Fibroblast of lung (primary cell): ENCODE measurements around the gene MXRA7. TPM values are rescaled to one million over a fixed set of nuclear protein-coding genes. Genes with fewer than 3 reads are reported as not detected.

Experiments used
- DNase-seq, 2 donors: peaks; one replicate each; pipeline versions ENCODE4 v3.0.0 to v3.0.0-alpha.2; 2010; ENCODE audit warnings: low read depth in 2 of 2
- H2AFZ ChIP-seq: 2 replicates; pipeline ENCODE4 v1.5.1; 2012; ENCODE audit warnings: low read length, control low read depth, inconsistent platforms
- H3K27ac ChIP-seq: 2 replicates; pipeline ENCODE4 v1.5.1; 2011; ENCODE audit warnings: low read length, control low read depth; ENCODE audit not compliant: insufficient read depth
- H3K27me3 ChIP-seq: 2 replicates; pipeline ENCODE4 v1.5.1; 2011; ENCODE audit warnings: mild to moderate bottlenecking, low read length; ENCODE audit not compliant: control insufficient read depth, insufficient read depth
- H3K36me3 ChIP-seq: 2 replicates; pipeline ENCODE4 v1.5.1; 2011; ENCODE audit warnings: low read length; ENCODE audit not compliant: control insufficient read depth, insufficient read depth
- H3K4me1 ChIP-seq: 2 replicates; pipeline ENCODE4 v1.5.1; 2011; ENCODE audit warnings: low read length; ENCODE audit not compliant: control insufficient read depth, insufficient read depth; ENCODE audit errors: extremely low read depth
- H3K4me2 ChIP-seq: 2 replicates; pipeline ENCODE4 v1.5.1; 2011; ENCODE audit warnings: low read length, control low read depth; ENCODE audit not compliant: insufficient read depth; ENCODE audit errors: extremely low read depth
- H3K4me3 ChIP-seq, 4 experiments: fragments of 200-600 bp in 1 of 4; sonication (generic) in 1 of 4; replicated peaks in 1 of 4; 2 replicates each; pipeline ENCODE4 v1.5.1; 2011 to 2016; ENCODE audit warnings: low read length in 4 of 4, low read depth in 3 of 4, mild to moderate bottlenecking in 3 of 4, control low read depth in 2 of 4, inconsistent platforms in 1 of 4, mixed read lengths in 1 of 4; ENCODE audit not compliant: insufficient read depth in 1 of 4; ENCODE audit errors: control extremely low read depth in 1 of 4
- H3K79me2 ChIP-seq: 2 replicates; pipeline ENCODE4 v1.5.1; 2012; ENCODE audit warnings: mild to moderate bottlenecking, low read length, inconsistent platforms; ENCODE audit not compliant: control insufficient read depth, insufficient read depth
- H3K9ac ChIP-seq: 2 replicates; pipeline ENCODE4 v1.5.1; 2011; ENCODE audit warnings: mild to moderate bottlenecking, low read length, control low read depth; ENCODE audit not compliant: insufficient read depth
- H3K9me3 ChIP-seq: 2 replicates; pipeline ENCODE4 v1.5.1; 2012; ENCODE audit warnings: low read depth, low read length; ENCODE audit not compliant: control insufficient read depth, insufficient read depth
- H4K20me1 ChIP-seq: 2 replicates; pipeline ENCODE4 v1.5.1; 2011; ENCODE audit warnings: low read length; ENCODE audit not compliant: control insufficient read depth, insufficient read depth; ENCODE audit errors: extremely low read depth
- EZH2 ChIP-seq: IDR thresholded peaks from 2 replicates; pipeline ENCODE4 v1.5.1; 2012; ENCODE audit warnings: low read length, control low read depth, mild to moderate bottlenecking; ENCODE audit errors: missing control alignments
- polyA plus RNA-seq, 2 donors: library from polyadenylated mRNA; depleted of rRNA in 1 of 2; stranded (reverse) in 1 of 2; unstranded in 1 of 2; fragments of >200 nt; gene quantifications; 2 replicates each; pipeline ENCODE4 v1.2.1, GENCODE V29; 2011 to 2012; ENCODE audit warnings: missing spikeins in 1 of 2
- total RNA-seq: library from RNA; depleted of rRNA; stranded (reverse); fragments of >200 nt; gene quantifications from 2 replicates; pipeline ENCODE4 v1.2.1, GENCODE V29; 2014
- TF ChIP-seq, protein P1 (sequence below), 2 donors: IDR thresholded peaks in 1 of 2; conservative IDR thresholded peaks in 1 of 2; 1 replicate in 1 of 2; 2 replicates in 1 of 2; pipeline ENCODE4 v1.5.1; 2011 to 2012; ENCODE audit warnings: low read length in 2 of 2, control low read depth in 1 of 2, inconsistent platforms in 1 of 2, low read depth in 1 of 2, mild to moderate bottlenecking in 1 of 2

The MXRA7 gene
- total and polyA plus RNA-seq, 2 donors (not counting 1 experiment from before 2014, with no cell fraction given) = 127 to 307 TPM

DNA sequence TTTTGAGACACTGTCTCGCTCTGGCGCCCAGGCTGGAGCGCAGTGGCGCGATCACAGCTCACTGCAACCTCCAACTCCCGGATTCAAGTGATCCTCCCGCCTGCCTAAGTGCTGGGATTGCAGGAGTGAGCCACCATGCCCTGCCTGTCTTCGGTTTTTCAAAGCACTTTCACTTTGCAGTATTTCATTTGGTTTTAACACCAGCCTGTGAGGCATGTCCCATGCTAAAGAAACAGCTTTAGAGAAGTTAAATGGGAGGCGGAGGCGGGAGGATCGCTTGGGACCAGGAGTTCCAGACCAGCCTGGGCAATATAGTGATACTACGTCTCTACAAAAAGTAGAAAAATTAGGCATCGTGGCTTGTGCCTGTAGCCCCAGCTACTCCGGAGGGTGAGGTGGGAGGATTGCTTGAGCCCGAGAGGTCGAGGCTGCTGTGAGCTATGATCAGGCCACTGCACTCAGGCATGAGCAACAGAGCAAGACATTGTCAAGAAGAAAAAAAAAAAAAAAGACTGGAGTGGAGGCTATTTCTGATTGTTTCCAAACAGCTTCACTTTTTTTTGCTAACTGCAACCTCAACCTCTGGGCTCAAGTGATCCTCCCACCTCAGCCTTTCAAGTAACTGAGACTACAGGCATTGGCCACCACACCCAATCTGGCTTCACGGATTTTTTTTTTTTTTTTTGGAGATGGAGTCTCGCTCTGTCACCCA, 17.1 kb upstream of the MXRA7 start:
- Histone ChIP-seq H2AFZ (no peak overlapping the region), H4K20me1 (no peaks in the 10 kb centered on the region), H3K36me3 (peaks cover 8% of the 10 kb centered on the region), H3K27ac (peak overlapping the region; percentile 98), H3K4me2 (peak overlapping the region; percentile 85), H3K9ac (peak overlapping the region; percentile 99), H3K4me3 (peak overlapping the region; percentile 71 to 89 (median 84)), H3K9me3 (no peaks in the 10 kb centered on the region), H3K79me2 (peaks cover 66% of the 10 kb centered on the region), H3K27me3 (no peaks in the 10 kb centered on the region), H3K4me1 (peaks cover 2% of the 10 kb centered on the region)
- TF ChIP-seq, protein P1, sequence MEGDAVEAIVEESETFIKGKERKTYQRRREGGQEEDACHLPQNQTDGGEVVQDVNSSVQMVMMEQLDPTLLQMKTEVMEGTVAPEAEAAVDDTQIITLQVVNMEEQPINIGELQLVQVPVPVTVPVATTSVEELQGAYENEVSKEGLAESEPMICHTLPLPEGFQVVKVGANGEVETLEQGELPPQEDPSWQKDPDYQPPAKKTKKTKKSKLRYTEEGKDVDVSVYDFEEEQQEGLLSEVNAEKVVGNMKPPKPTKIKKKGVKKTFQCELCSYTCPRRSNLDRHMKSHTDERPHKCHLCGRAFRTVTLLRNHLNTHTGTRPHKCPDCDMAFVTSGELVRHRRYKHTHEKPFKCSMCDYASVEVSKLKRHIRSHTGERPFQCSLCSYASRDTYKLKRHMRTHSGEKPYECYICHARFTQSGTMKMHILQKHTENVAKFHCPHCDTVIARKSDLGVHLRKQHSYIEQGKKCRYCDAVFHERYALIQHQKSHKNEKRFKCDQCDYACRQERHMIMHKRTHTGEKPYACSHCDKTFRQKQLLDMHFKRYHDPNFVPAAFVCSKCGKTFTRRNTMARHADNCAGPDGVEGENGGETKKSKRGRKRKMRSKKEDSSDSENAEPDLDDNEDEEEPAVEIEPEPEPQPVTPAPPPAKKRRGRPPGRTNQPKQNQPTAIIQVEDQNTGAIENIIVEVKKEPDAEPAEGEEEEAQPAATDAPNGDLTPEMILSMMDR (conservative IDR thresholded peaks at IDR 0.05 in 1 of 2, IDR thresholded peaks at IDR 0.05 in 1 of 2; ENCODE audit: low read depth in 1 of 2, low read length in 2 of 2) = no peak
- DNase-seq = peak in 1 of 2 donors; percentile 21

- Histone ChIP-seq H4K20me1 (no peaks in the 10 kb centered on the region), H3K36me3 (peaks cover 7% of the 10 kb centered on the region), H3K4me2 (peak within 1 kb of the TSS; percentile 85), H3K4me3 (peak within 1 kb of the TSS; percentile 85 to 89 (median 88)), H3K4me1 (no peaks in the 10 kb centered on the region), H3K27me3 (no peaks in the 10 kb centered on the region), H3K79me2 (peaks cover 62% of the 10 kb centered on the region), H3K9me3 (no peaks in the 10 kb centered on the region), H2AFZ (no peak within 1 kb of the TSS), H3K27ac (peak within 1 kb of the TSS; percentile 98), H3K9ac (peak within 1 kb of the TSS; percentile 99)
- peak; percentile 66 to 77 for DNase-seq
- TF ChIP-seq EZH2 = no peak
- TF ChIP-seq, protein P1 (conservative IDR thresholded peaks at IDR 0.05 in 1 of 2, IDR thresholded peaks at IDR 0.05 in 1 of 2; ENCODE audit: low read depth in 1 of 2, low read length in 2 of 2) = peak; percentile 59 to 68
Measured at GRCh38 chr17:76726776-76727718, 16.3 kb upstream of the MXRA7 start, which contains the start of gene METTL23. Gene METTL23 (plus strand): TSS chr17:76726839. CDS start chr17:76729711, 2,872 bp downstream.

DNA sequence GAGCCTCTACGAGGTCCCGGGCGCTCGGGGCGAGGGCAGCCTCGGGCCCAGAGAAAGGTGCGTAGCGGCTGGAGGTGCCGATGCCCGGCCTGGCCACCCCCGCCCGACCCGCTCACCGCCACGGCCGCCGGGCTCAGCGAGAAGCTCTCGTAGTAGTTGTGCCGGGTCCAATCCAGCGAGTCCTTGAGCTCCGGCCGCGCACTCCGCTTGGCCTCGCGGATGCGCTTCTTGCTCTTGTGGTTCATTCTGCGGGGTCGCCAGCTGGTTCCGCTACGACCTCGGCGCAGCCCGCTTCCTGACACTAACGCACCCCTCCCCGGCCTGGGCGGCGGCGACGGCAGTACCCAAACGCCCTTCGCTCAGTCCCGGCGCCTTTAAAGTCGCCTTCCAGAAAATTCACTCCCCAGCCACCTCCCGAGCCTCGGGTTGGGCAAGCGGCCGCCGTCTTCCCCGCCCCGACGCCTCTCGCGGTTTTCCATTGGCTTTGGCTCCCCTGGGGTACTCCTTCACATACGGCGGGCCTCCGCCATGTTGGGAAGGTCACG, 15.5 kb upstream of the MXRA7 start, which contains the start of gene JMJD6:
TSS of gene JMJD6 (minus strand) at position 376 of the 545 bp plus-strand sequence. CDS start at position 245, 131 bp downstream.
- Histone ChIP-seq H3K4me1 (no peaks in the 10 kb centered on the region), H2AFZ (no peak within 1 kb of the TSS), H3K4me2 (peak within 1 kb of the TSS; percentile 85), H3K27me3 (no peaks in the 10 kb centered on the region), H3K4me3 (peak within 1 kb of the TSS; percentile 85 to 89 (median 88)), H3K9ac (peak within 1 kb of the TSS; percentile 99), H3K27ac (peak within 1 kb of the TSS; percentile 98), H3K36me3 (peaks cover 8% of the 10 kb centered on the region), H3K79me2 (peaks cover 61% of the 10 kb centered on the region), H4K20me1 (no peaks in the 10 kb centered on the region), H3K9me3 (no peaks in the 10 kb centered on the region)
- peak; percentile 95 to 96 for DNase-seq
- no peak for TF ChIP-seq EZH2
- TF ChIP-seq, protein P1 (conservative IDR thresholded peaks at IDR 0.05 in 1 of 2, IDR thresholded peaks at IDR 0.05 in 1 of 2; ENCODE audit: low read depth in 1 of 2, low read length in 2 of 2) = no peak
